Measurements from ENCODE around the gene ATP12A. TPM values are rescaled to one million over a fixed set of nuclear protein-coding genes. Genes with fewer than 3 reads are reported as not detected.

Gene ATP12A

Small RNA genes lying within 50 kb of the gene (small RNA-seq; reads per million reads assigned to genes)
- not detected for gene RNY1P7
